Peyer's patch (tissue), 4 donors: ENCODE data around the gene RASAL2. TPM values are rescaled to one million over a fixed set of nuclear protein-coding genes. Genes with fewer than 3 reads are reported as not detected.

Experiments
- DNase-seq, 3 donors: peaks; one replicate each; pipeline ENCODE4 v3.0.0-alpha.2; 2017 to 2019
- H3K27ac ChIP-seq, 4 donors: fragments of 200-600 bp; sonication (generic); one replicate each; pipeline ENCODE4 v1.5.1; 2016 to 2019
- H3K27me3 ChIP-seq, 2 donors: fragments of 200-600 bp; sonication (generic); one replicate each; pipeline ENCODE4 v1.5.1; 2019
- H3K36me3 ChIP-seq, 3 donors: fragments of 200-600 bp; sonication (generic); one replicate each; pipeline ENCODE4 v1.5.1; 2016 to 2019
- H3K4me1 ChIP-seq, 4 donors: fragments of 200-600 bp; sonication (generic); one replicate each; pipeline ENCODE4 v1.5.1; 2016 to 2019
- H3K4me3 ChIP-seq, 4 donors: fragments of 200-600 bp; sonication (generic); 1 replicate in 3 of 4; 2 replicates in 1 of 4; pipeline ENCODE4 v1.5.1; 2016 to 2019; ENCODE audit warnings: mild to moderate bottlenecking in 1 of 4
- H3K9me3 ChIP-seq, 4 donors: fragments of 200-600 bp; sonication (generic); one replicate each; pipeline ENCODE4 v1.5.1; 2016 to 2019; ENCODE audit warnings: mild to moderate bottlenecking in 1 of 4
- CTCF ChIP-seq, 6 experiments: fragments of 450-650 bp in 4 of 6; fragments of 200-600 bp in 2 of 6; sonication (generic) in 1 of 6; IDR thresholded peaks; one replicate each; pipeline ENCODE4 v1.5.1; 2017 to 2019; ENCODE audit warnings: antibody characterized with exemption in 6 of 6, mild to moderate bottlenecking in 3 of 6, moderate library complexity in 1 of 6
- POLR2A ChIP-seq, 2 donors: fragments of 450-650 bp; IDR thresholded peaks; one replicate each; pipeline ENCODE4 v1.5.1; 2017; ENCODE audit warnings: antibody characterized with exemption in 2 of 2, mild to moderate bottlenecking in 2 of 2, moderate library complexity in 2 of 2
- total RNA-seq, 4 donors: library from RNA; depleted of rRNA; stranded (reverse); fragments of >200 nt; gene quantifications; one replicate each; pipeline ENCODE4 v1.1.0, GENCODE V29; 2016

Gene RASAL2
- total RNA-seq, 4 donors from 2014 or later: 10.2 to 35.5 (median 20.0) TPM

DNA sequence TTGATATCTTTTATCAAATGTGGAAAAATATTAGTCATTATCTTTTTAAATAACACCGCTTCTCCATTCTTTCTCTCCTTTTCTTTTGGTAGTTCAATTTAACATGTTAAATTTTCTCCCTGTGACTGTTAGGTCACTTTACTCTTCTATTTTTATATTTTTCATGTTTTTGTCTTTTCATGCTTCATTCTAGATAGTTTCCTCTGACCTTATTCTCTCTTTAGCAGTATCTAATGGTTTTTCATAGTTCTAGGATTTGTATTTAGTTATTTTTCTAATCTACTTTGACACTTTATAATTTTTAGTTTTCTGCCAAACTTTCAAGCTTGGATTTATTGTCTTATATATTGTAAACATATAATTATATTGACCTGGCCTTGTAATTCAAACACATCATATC lies 116.0 kb downstream of the RASAL2 start:
- no peak for TF ChIP-seq CTCF (IDR thresholded peaks at IDR 0.05)
- TF ChIP-seq POLR2A (IDR thresholded peaks at IDR 0.05): no peak
- no peaks in the 10 kb centered on the region for H3K36me3 ChIP-seq
- no peak overlapping the region for H3K27ac ChIP-seq
- H3K4me1 ChIP-seq: no peaks in the 10 kb centered on the region
- no peaks in the 10 kb centered on the region for H3K27me3 ChIP-seq
- H3K4me3 ChIP-seq: no peak overlapping the region
- peaks cover 0 to 22% (median 0%) of the 10 kb centered on the region in 4 donors for H3K9me3 ChIP-seq
- DNase-seq: no peak

DNA sequence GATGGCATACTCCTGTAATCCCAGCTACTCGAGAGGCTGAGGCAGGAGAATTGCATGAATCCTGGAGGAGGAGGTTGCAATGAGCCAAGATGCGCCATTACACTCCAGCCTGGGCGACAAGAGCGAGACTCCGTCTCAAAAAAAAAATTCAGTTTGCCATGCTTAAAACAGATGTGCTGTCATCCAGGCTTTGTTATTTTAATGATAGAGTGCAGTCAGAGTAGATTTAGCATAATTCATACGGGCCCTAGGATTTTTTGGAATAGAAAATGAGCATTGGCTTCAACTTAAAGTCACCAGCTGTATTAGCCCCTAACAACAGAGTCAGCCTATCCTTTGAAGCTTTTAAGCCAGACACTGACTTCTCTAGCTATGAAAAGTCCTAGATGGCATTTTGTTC lies 124.6 kb downstream of the RASAL2 start:
- no peak for TF ChIP-seq CTCF (IDR thresholded peaks at IDR 0.05)
- TF ChIP-seq POLR2A (IDR thresholded peaks at IDR 0.05): no peak
- DNase-seq: no peak
- H3K9me3 ChIP-seq: no peaks in the 10 kb centered on the region
- no peaks in the 10 kb centered on the region for H3K27me3 ChIP-seq
- H3K27ac ChIP-seq: no peak overlapping the region
- H3K36me3 ChIP-seq: no peaks in the 10 kb centered on the region
- H3K4me1 ChIP-seq: no peaks in the 10 kb centered on the region
- no peak overlapping the region for H3K4me3 ChIP-seq

DNA sequence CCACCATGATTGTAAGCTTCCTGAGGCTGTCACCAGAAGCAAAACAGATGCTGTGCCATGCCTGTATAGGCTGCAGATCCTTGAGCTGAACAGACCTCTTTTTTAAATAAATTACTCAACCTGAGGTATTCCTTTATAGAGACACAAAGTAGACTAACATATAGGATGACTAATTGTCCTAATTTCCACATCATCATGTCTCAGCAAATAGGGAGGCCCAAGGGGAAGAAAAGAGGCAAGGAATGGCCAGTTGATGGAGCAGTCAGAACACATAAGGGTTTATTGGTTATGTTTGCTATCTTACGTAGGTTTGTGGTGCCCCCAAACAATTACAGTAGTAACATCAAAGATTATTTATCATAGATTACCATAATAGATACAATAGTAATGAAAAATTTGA lies 126.2 kb downstream of the RASAL2 start:
- H3K4me3 ChIP-seq: no peak overlapping the region
- H3K9me3 ChIP-seq: no peaks in the 10 kb centered on the region
- H3K4me1 ChIP-seq: no peaks in the 10 kb centered on the region
- no peak for TF ChIP-seq CTCF (IDR thresholded peaks at IDR 0.05)
- DNase-seq: no peak
- H3K27me3 ChIP-seq: no peaks in the 10 kb centered on the region
- no peak overlapping the region for H3K27ac ChIP-seq
- no peaks in the 10 kb centered on the region for H3K36me3 ChIP-seq

DNA sequence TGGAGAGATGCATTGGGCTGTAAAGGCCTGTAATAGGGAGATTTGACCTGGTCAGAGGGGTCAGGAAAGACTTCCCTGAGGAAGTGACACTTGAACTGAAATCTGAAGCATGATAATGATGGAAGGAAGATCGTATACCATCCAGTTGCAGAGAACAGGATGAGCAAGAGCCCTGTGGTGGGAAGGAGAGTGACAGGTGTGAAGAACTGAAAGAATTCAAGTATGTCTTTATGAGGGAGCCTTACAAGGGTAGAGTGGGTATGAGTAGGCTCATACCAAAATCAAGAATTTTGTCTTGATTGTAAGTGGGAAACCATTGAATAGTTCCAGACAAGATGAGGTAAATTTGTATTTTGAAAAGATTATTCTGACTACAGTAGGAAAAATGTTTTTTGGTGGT lies 129.4 kb downstream of the RASAL2 start:
- no peaks in the 10 kb centered on the region for H3K4me1 ChIP-seq
- no peak overlapping the region for H3K4me3 ChIP-seq
- no peak for DNase-seq

GRCh38 chr1:178224358-178224757 lies 130.5 kb downstream of the RASAL2 start:
- no peak overlapping the region for H3K4me3 ChIP-seq
- no peaks in the 10 kb centered on the region for H3K4me1 ChIP-seq
- DNase-seq: no peak
- no peaks in the 10 kb centered on the region for H3K36me3 ChIP-seq
- H3K9me3 ChIP-seq: no peaks in the 10 kb centered on the region
- TF ChIP-seq POLR2A (IDR thresholded peaks at IDR 0.05): no peak
- no peak for TF ChIP-seq CTCF (IDR thresholded peaks at IDR 0.05)
- H3K27me3 ChIP-seq: no peaks in the 10 kb centered on the region
- no peak overlapping the region for H3K27ac ChIP-seq

More for the DNA sequence above, 129.4 kb downstream of the RASAL2 start:
- H3K27ac ChIP-seq: no peak overlapping the region
- no peak for TF ChIP-seq POLR2A (IDR thresholded peaks at IDR 0.05)
- TF ChIP-seq CTCF (IDR thresholded peaks at IDR 0.05): no peak
- H3K27me3 ChIP-seq: no peaks in the 10 kb centered on the region
- H3K9me3 ChIP-seq: no peaks in the 10 kb centered on the region
- no peaks in the 10 kb centered on the region for H3K36me3 ChIP-seq

GRCh38 chr1:178230881-178231409 lies 137.0 kb downstream of the RASAL2 start:
- TF ChIP-seq POLR2A (IDR thresholded peaks at IDR 0.05): no peak
- no peak for TF ChIP-seq CTCF (IDR thresholded peaks at IDR 0.05)
- no peak overlapping the region for H3K27ac ChIP-seq

More at GRCh38 chr1:178230881-178231409, 137.0 kb downstream of the RASAL2 start:
- no peaks in the 10 kb centered on the region for H3K36me3 ChIP-seq
- no peaks in the 10 kb centered on the region for H3K27me3 ChIP-seq
- DNase-seq: no peak
- no peak overlapping the region for H3K4me3 ChIP-seq
- H3K9me3 ChIP-seq: no peaks in the 10 kb centered on the region
- H3K4me1 ChIP-seq: no peaks in the 10 kb centered on the region
